Testis (tissue), 2 donors: ENCODE measurements around the gene PET100.

Experiments
- POLR2A ChIP-seq: fragments of 450-650 bp; IDR thresholded peaks from one replicate; pipeline ENCODE4 v1.6.1; 2017; ENCODE audit warnings: antibody characterized with exemption, mild to moderate bottlenecking, moderate library complexity
- TF ChIP-seq, protein P1 (sequence below), 3 experiments: fragments of 450-650 bp in 2 of 3; fragments of 200-600 bp in 1 of 3; sonication (generic) in 1 of 3; IDR thresholded peaks; one replicate each; pipeline ENCODE4 v1.5.1; 2016 to 2019; ENCODE audit warnings: antibody characterized with exemption in 3 of 3, mild to moderate bottlenecking in 2 of 3, moderate library complexity in 1 of 3

DNA sequence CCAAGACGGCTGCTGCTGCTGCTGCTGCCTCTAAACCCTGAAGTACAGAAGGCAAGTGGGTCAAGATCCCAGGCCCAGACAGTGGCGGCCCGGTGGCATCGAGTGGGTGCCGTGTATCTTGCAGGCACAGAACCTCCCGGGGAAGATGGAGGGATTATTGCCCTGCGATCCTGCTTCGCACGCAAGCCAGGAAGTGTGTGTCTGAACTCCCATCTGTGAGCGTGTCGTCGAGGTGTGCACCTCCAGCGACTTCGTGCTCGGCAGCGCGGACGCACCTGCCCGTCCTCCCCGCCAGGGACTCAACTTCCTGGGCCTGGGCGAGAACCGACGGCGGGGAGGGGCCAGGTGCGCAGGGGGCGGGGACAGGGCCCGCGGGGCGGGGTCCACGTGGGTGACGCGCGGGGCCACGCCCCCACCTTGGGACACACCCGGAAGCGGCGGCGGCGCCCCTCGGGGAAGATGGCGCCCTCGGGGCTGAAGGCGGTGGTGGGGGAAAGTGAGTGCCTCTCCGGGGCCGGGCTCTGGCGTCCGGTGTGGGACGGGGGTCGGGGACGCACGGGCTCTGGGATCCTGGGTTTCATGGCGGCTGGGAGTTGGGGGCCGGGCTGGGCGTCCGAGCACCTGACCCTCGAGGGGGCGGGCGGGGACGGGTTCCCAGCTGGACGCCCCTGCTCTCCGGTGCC lies 7.2 kb downstream of the PET100 start, which contains the start of gene STXBP2:
- no peak for TF ChIP-seq POLR2A
- TF ChIP-seq, protein P1, sequence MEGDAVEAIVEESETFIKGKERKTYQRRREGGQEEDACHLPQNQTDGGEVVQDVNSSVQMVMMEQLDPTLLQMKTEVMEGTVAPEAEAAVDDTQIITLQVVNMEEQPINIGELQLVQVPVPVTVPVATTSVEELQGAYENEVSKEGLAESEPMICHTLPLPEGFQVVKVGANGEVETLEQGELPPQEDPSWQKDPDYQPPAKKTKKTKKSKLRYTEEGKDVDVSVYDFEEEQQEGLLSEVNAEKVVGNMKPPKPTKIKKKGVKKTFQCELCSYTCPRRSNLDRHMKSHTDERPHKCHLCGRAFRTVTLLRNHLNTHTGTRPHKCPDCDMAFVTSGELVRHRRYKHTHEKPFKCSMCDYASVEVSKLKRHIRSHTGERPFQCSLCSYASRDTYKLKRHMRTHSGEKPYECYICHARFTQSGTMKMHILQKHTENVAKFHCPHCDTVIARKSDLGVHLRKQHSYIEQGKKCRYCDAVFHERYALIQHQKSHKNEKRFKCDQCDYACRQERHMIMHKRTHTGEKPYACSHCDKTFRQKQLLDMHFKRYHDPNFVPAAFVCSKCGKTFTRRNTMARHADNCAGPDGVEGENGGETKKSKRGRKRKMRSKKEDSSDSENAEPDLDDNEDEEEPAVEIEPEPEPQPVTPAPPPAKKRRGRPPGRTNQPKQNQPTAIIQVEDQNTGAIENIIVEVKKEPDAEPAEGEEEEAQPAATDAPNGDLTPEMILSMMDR (IDR thresholded peaks at IDR 0.05), result no peak
